Measurements from ENCODE around the gene SLC2A1.

GRCh38 chr1:42983693-42984092 lies 25.0 kb upstream of the SLC2A1 start:
- TF ChIP-seq CTCF (IDR thresholded peaks at IDR 0.05) = no peak
- TF ChIP-seq POLR2A (IDR thresholded peaks at IDR 0.05) = no peak
